K562 (cell line): ENCODE results near the gene LUZP1. TPM values are rescaled to one million over a fixed set of nuclear protein-coding genes. Genes with fewer than 3 reads are reported as not detected.

ENCODE experiments used
- CCNT2 ChIP-seq: IDR thresholded peaks from 2 replicates; pipeline ENCODE4 v1.6.1; 2011; ENCODE audit warnings: borderline replicate concordance, low read depth, mild to moderate bottlenecking, moderate library complexity, mixed read lengths, low read length; ENCODE audit not compliant: insufficient read length; ENCODE audit errors: extremely low read depth
- DACH1 ChIP-seq: fragments of 450-650 bp; IDR thresholded peaks from 2 replicates; pipeline ENCODE4 v1.6.1; 2018; ENCODE audit not compliant: partially characterized antibody
- FOXA1 ChIP-seq: fragments of 450-650 bp; IDR thresholded peaks from 2 replicates; pipeline ENCODE4 v1.6.1; 2016; ENCODE audit warnings: mild to moderate bottlenecking, borderline replicate concordance
- HDAC8 ChIP-seq: fragments of 450-650 bp; IDR thresholded peaks from 2 replicates; pipeline ENCODE4 v1.6.1; 2016; ENCODE audit warnings: mild to moderate bottlenecking, missing genetic modification characterization, moderate library complexity, missing compliant biosample characterization
- KAT8 ChIP-seq: fragments of 450-650 bp; IDR thresholded peaks from 2 replicates; pipeline ENCODE4 v1.6.1; 2016; ENCODE audit warnings: low read depth, mild to moderate bottlenecking
- MTF1 ChIP-seq: fragments of 250-450 bp; sonication (Bioruptor Pico); IDR thresholded peaks from 2 replicates; pipeline ENCODE4 v1.9.0; 2021; ENCODE audit warnings: moderate library complexity, mild to moderate bottlenecking, inconsistent platforms, borderline replicate concordance
- RHOXF2B ChIP-seq: fragments of 250-450 bp; sonication (Bioruptor Pico); conservative IDR thresholded peaks from 2 replicates; pipeline ENCODE4 v1.5.1; 2021
- SAP30 ChIP-seq: fragments of 200-600 bp; sonication (generic); IDR thresholded peaks from 2 replicates; pipeline ENCODE4 v1.6.1; 2012; ENCODE audit warnings: borderline replicate concordance, low read depth, mild to moderate bottlenecking, moderate library complexity, low read length, control low read depth, inconsistent platforms; ENCODE audit not compliant: insufficient read depth, poor library complexity, severe bottlenecking
- SMARCE1 ChIP-seq: fragments of 450-650 bp; IDR thresholded peaks from 2 replicates; pipeline ENCODE4 v1.7.1; 2016; ENCODE audit warnings: mild to moderate bottlenecking
- STAT5A ChIP-seq: IDR thresholded peaks from 2 replicates; pipeline ENCODE4 v1.6.1; 2012; ENCODE audit warnings: low read length, inconsistent platforms, borderline replicate concordance
- U2AF1 ChIP-seq: fragments of 200-400 bp; formaldehyde crosslinking; optimal IDR thresholded peaks from 2 replicates; pipeline ENCODE3; 2017; ENCODE audit warnings: mild to moderate bottlenecking, low read depth, low read length, moderate library complexity
- ZNF146 ChIP-seq: IDR thresholded peaks from one replicate; pipeline ENCODE4 v1.6.1; 2018; ENCODE audit warnings: missing compliant biosample characterization; ENCODE audit not compliant: unreplicated experiment
- polyA plus RNA-seq, 8 experiments: library from polyadenylated mRNA; depleted of rRNA in 4 of 8; stranded (reverse) in 5 of 8; unstranded in 3 of 8; fragments of >200 nt; fragmentation: Nextera tagmentation in 2 of 8; fragmentation: Illumina TruSeq in 1 of 8; extraction: Ambion mirVana in 2 of 8; extraction: Trizol in 1 of 8; gene quantifications; 2 replicates each; pipeline versions ENCODE4 v1.2.1 to v1.2.3, GENCODE V29; 2011 to 2014; ENCODE audit warnings: inconsistent platforms in 1 of 8, missing spikeins in 1 of 8
- total RNA-seq, 7 experiments: library from RNA; depleted of rRNA in 6 of 7; stranded (reverse); fragments of >200 nt in 6 of 7; fragmentation: Illumina TruSeq in 2 of 7; extraction: Trizol in 2 of 7; gene quantifications; 2 replicates each; pipeline versions ENCODE4 v1.2.1 to v1.2.3, GENCODE V29; 2011 to 2021; ENCODE audit warnings: low replicate concordance in 1 of 7

Gene LUZP1
- total and polyA plus RNA-seq, 9 of the 15 experiments (the other 6 are each of a cell fraction or from before 2014, with no cell fraction given) = 6.5 to 19.1 (median 12.4) TPM

DNA sequence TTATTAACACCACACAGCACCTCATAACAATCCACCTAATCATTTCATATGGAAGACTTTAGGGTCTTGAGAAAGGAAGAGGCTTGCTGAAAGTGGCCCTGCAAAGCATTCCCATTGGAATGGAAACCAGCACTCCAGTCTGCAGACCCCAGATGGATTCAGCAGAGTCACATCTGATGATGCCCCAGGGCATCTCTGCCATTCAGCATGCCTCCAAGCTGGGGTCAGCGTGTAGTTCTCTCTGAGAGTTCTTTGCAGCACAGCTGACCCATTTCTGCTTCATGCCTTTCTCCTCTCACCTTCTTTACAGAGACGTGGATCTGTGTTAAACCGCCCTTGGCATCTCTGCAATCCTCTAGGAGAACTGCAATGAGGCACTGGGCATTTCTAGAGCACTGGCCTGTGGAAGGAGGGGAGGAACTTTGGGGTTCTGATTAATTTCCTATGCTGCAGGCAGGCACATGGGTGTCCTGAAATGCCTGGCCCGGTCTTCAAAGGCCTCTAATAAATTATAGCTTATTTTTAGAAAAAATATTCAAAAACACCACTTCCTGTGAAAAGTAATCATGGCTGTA is 2.6 kb upstream of the LUZP1 start (continued):
- no peak for TF ChIP-seq DACH1
- no peak for TF ChIP-seq KAT8
- no peak for TF ChIP-seq SMARCE1
- TF ChIP-seq SAP30 = no peak
- no peak for TF ChIP-seq STAT5A
- no peak for TF ChIP-seq CCNT2
- TF ChIP-seq U2AF1 = no peak
- no peak for TF ChIP-seq HDAC8 (tag)
- TF ChIP-seq ZNF146 = no peak
- TF ChIP-seq MTF1 (CRISPR knock-in tag) = no peak
- no peak for TF ChIP-seq RHOXF2B (CRISPR knock-in tag)
- TF ChIP-seq FOXA1 = no peak
